ENCODE data around the gene MPC1.

MPC1 gene

DNA sequence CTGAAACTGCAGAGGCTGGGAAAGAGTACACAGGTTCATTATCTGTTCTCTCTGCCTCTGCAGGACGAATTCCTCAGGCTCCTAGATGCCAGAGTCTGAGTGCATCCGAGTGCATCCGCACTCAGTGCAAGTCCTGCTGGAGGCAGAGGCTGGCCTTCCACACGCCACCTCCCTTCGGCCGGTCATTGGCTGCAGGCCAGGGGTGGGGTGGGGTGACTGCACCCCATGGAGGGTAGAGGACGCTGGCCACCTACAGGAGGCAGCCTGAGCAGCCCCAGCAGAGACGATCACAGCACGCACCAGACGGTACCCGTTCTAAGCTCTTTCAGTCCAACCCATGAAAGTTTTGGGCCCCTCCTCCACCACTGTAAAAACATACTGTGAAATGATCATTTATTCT lies 52.1 kb downstream of the MPC1 start:
- DNase-seq = no peak
- H3K4me3 ChIP-seq (ENCODE audit: control insufficient read depth in 1 of 7, extremely low read depth in 1 of 7, insufficient read depth in 4 of 7, low read depth in 2 of 7, low read length in 6 of 7) = no peak overlapping the region
- peaks cover 0 to 2% (median 0%) of the 10 kb centered on the region in 5 experiments for H3K27me3 ChIP-seq (replicated peaks in 2 of 5; ENCODE audit: control insufficient read depth in 4 of 5, insufficient read depth in 5 of 5, low read length in 4 of 5)
- ChIA-PET CTCF (no interaction called here), POLR2A (no interaction called here)
- H3K27ac ChIP-seq (ENCODE audit: insufficient read depth in 1 of 2, low read depth in 1 of 2, low read length in 2 of 2, poor library complexity in 1 of 2, severe bottlenecking in 2 of 2) = no peak overlapping the region
- H3K9me3 ChIP-seq (ENCODE audit: control extremely low read depth in 1 of 5, control insufficient read depth in 4 of 5, insufficient read depth in 2 of 5, low read depth in 1 of 5, low read length in 4 of 5) = no peaks in the 10 kb centered on the region
- 98% methylated on average over 9 of the region's 11 CpGs for WGBS (ENCODE audit: insufficient coverage)
- peaks cover 11 to 33% (median 29%) of the 10 kb centered on the region in 4 experiments for H3K4me1 ChIP-seq (ENCODE audit: control extremely low read depth in 1 of 4, control insufficient read depth in 4 of 4, insufficient read depth in 4 of 4, low read length in 3 of 4)
- H3K36me3 ChIP-seq (ENCODE audit: control insufficient read depth in 4 of 4, insufficient read depth in 4 of 4, low read length in 3 of 4) = peaks cover 0 to 36% (median 23%) of the 10 kb centered on the region in 4 experiments

DNA sequence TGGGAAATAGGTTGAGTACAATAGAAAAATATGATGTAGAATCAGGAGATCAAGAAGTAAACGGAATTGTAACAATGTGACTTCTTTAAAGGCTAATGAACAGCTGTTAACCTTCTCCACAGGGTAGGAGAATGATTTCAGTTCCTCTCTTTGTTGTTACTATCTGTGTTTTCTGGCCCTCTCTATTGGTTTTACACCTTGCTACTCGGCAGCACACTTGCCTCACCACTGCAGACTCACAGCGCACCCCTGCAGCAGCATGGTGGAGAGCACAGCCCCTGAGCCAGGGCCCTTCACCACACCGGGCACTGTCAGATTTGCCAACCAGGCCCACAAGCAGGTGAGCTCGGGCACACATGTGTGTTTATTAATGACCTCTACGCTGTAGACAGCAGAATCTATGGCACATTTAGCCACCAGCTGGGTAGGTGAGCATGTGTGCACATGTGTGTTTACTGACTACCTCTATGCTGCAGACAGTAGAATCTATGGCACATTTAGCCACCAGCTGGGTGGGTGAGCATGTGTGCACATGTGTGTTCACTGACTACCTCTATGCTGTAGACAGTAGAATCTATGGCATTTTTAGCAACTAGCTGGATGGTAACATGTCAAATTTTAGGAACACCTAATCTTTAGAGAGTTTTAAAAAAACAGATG lies 57.2 kb downstream of the MPC1 start:
- ChIA-PET POLR2A (interaction anchor here (1.1 kb wide), 1 partner anchor 17 kb away, joined by 3 read pairs; the partner anchor contains the start of gene SFT2D1), CTCF (interaction anchor here (0.8 to 3.3 kb wide), 6 partner anchors 9 to 46 kb away, joined by 3 to 26 read pairs (median 3); no protein-coding TSS in a partner anchor)
- peaks cover 10 to 57% (median 39%) of the 10 kb centered on the region in 4 experiments for H3K36me3 ChIP-seq (ENCODE audit: control insufficient read depth in 4 of 4, insufficient read depth in 4 of 4, low read length in 3 of 4)
- H3K9me3 ChIP-seq (ENCODE audit: control extremely low read depth in 1 of 5, control insufficient read depth in 4 of 5, insufficient read depth in 2 of 5, low read depth in 1 of 5, low read length in 4 of 5) = no peaks in the 10 kb centered on the region
- H3K4me1 ChIP-seq (ENCODE audit: control extremely low read depth in 1 of 4, control insufficient read depth in 4 of 4, insufficient read depth in 4 of 4, low read length in 3 of 4) = peaks cover 0 to 2% (median 0%) of the 10 kb centered on the region in 4 experiments
- no peak overlapping the region for H3K4me3 ChIP-seq (ENCODE audit: control insufficient read depth in 1 of 7, extremely low read depth in 1 of 7, insufficient read depth in 4 of 7, low read depth in 2 of 7, low read length in 6 of 7)
- H3K27ac ChIP-seq (ENCODE audit: insufficient read depth in 1 of 2, low read depth in 1 of 2, low read length in 2 of 2, poor library complexity in 1 of 2, severe bottlenecking in 2 of 2) = no peak overlapping the region
- no peaks in the 10 kb centered on the region for H3K27me3 ChIP-seq (replicated peaks in 2 of 5; ENCODE audit: control insufficient read depth in 4 of 5, insufficient read depth in 5 of 5, low read length in 4 of 5)
- 93% methylated on average over 6 of the region's 6 CpGs for WGBS (ENCODE audit: insufficient coverage)
- no peak for DNase-seq

DNA sequence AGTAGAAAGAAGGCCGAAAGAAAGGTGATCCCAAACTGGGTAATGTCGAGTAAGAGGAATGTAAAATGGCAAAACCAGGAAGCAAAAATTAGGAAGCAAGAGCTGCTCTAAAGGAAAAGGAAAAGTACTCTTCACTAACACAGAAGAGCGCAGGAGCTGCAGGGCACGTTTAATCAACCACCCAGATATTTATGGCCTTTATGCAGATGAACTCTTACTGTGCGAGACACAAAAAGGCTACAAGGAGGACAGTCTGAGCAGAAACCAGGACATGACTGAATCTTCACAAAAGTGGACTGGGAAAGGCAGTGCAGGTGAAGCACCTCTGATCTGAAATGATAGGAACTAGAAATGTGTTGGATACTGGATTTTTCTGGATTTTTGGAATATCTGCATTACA lies 59.3 kb downstream of the MPC1 start:
- Histone ChIP-seq H3K27ac (ENCODE audit: insufficient read depth in 1 of 2, low read depth in 1 of 2, low read length in 2 of 2, poor library complexity in 1 of 2, severe bottlenecking in 2 of 2) (no peak overlapping the region), H3K4me1 (ENCODE audit: control extremely low read depth in 1 of 4, control insufficient read depth in 4 of 4, insufficient read depth in 4 of 4, low read length in 3 of 4) (no peaks in the 10 kb centered on the region), H3K4me3 (ENCODE audit: control insufficient read depth in 1 of 7, extremely low read depth in 1 of 7, insufficient read depth in 4 of 7, low read depth in 2 of 7, low read length in 6 of 7) (no peak overlapping the region), H3K36me3 (ENCODE audit: control insufficient read depth in 4 of 4, insufficient read depth in 4 of 4, low read length in 3 of 4) (peaks cover 14 to 57% (median 34%) of the 10 kb centered on the region in 4 experiments), H3K9me3 (ENCODE audit: control extremely low read depth in 1 of 5, control insufficient read depth in 4 of 5, insufficient read depth in 2 of 5, low read depth in 1 of 5, low read length in 4 of 5) (no peaks in the 10 kb centered on the region), H3K27me3 (replicated peaks in 2 of 5; ENCODE audit: control insufficient read depth in 4 of 5, insufficient read depth in 5 of 5, low read length in 4 of 5) (no peaks in the 10 kb centered on the region)
- CTCF ChIA-PET = interaction anchor here (1.2 kb wide), 1 partner anchor 14 kb away, joined by 4 read pairs; no protein-coding TSS in a partner anchor
- 96% methylated on average over 3 of the region's 5 CpGs for whole genome bisulfite sequencing (ENCODE audit: insufficient coverage)
- POLR2A ChIA-PET = no interaction called here
- no peak for DNase-seq

DNA sequence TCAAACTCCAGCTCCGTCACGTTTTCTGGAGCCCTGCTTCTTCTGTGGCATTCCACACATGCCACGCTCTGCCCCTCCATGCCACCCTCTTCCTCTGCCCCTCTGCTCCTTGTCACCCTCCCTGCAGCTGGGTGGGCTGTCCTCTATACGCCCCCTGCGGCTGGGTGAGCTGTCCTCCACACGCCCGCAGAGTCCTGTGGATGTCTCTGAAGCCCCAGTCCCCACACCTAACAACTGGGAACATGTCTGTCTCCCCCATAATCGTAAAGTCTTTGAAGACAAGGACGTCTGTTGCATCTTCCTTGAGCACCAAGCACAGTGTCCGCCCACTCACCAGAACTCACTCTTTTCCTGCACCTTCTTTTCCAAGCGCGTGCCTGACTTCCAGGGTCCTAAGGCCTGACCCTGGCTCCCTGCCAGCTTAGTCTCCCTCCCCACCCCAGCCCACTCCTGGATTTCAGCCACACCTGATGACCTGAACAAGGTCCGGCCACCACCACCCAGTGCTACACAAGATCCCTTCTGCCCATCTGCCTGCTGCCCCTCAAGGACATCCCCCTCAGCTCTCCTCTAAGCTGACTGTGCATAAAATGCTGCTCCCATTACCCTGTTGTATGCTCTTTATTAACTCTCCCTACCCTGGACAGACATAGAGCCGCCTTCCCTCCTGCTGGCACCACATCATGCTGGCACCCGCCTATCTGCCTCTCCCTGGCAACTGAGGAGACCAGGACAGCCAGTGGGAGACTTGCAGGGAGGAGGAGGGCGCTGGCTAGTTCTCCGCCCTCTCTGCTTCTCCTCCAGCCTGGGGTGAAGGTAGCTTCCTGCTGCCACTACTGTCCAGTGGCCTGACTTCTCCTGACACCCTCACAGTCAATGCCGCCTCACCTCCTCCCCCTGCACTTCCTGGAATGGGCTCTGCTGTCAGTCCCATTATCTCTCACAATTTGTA lies 63.8 kb downstream of the MPC1 start:
- Histone ChIP-seq H3K4me1 (ENCODE audit: control extremely low read depth in 1 of 4, control insufficient read depth in 4 of 4, insufficient read depth in 4 of 4, low read length in 3 of 4) (no peaks in the 10 kb centered on the region), H3K36me3 (ENCODE audit: control insufficient read depth in 4 of 4, insufficient read depth in 4 of 4, low read length in 3 of 4) (peaks cover 8 to 28% (median 14%) of the 10 kb centered on the region in 4 experiments), H3K27ac (ENCODE audit: insufficient read depth in 1 of 2, low read depth in 1 of 2, low read length in 2 of 2, poor library complexity in 1 of 2, severe bottlenecking in 2 of 2) (no peak overlapping the region), H3K27me3 (replicated peaks in 2 of 5; ENCODE audit: control insufficient read depth in 4 of 5, insufficient read depth in 5 of 5, low read length in 4 of 5) (peaks cover 0 to 3% (median 0%) of the 10 kb centered on the region in 5 experiments), H3K9me3 (ENCODE audit: control extremely low read depth in 1 of 5, control insufficient read depth in 4 of 5, insufficient read depth in 2 of 5, low read depth in 1 of 5, low read length in 4 of 5) (no peaks in the 10 kb centered on the region), H3K4me3 (ENCODE audit: control insufficient read depth in 1 of 7, extremely low read depth in 1 of 7, insufficient read depth in 4 of 7, low read depth in 2 of 7, low read length in 6 of 7) (no peak overlapping the region)
- WGBS (ENCODE audit: insufficient coverage) = 89% methylated on average over 15 of the region's 18 CpGs
- no peak for DNase-seq
- POLR2A ChIA-PET = interaction anchor here (0.9 kb wide), 1 partner anchor 15 kb away, joined by 3 read pairs; no protein-coding TSS in a partner anchor
- CTCF ChIA-PET = interaction anchor here (1.3 to 4.5 kb wide), 4 partner anchors 9 to 62 kb away, joined by 3 to 16 read pairs (median 10); partner anchors contain the start of gene PRR18

- POLR2A ChIA-PET = no interaction called here
Observed at GRCh38 chr6:166318227-166318626, 64.5 kb downstream of the MPC1 start.

GRCh38 chr6:166317261-166318212 lies 65.2 kb downstream of the MPC1 start:
- no peak for DNase-seq
- 96% methylated on average over 14 of the region's 19 CpGs for WGBS (ENCODE audit: insufficient coverage)
- Histone ChIP-seq H3K27ac (ENCODE audit: insufficient read depth in 1 of 2, low read depth in 1 of 2, low read length in 2 of 2, poor library complexity in 1 of 2, severe bottlenecking in 2 of 2) (no peak overlapping the region), H3K27me3 (replicated peaks in 2 of 5; ENCODE audit: control insufficient read depth in 4 of 5, insufficient read depth in 5 of 5, low read length in 4 of 5) (peaks cover 0 to 3% (median 0%) of the 10 kb centered on the region in 5 experiments), H3K36me3 (ENCODE audit: control insufficient read depth in 4 of 4, insufficient read depth in 4 of 4, low read length in 3 of 4) (peaks cover 5 to 16% (median 8%) of the 10 kb centered on the region in 4 experiments), H3K4me3 (ENCODE audit: control insufficient read depth in 1 of 7, extremely low read depth in 1 of 7, insufficient read depth in 4 of 7, low read depth in 2 of 7, low read length in 6 of 7) (no peak overlapping the region), H3K9me3 (ENCODE audit: control extremely low read depth in 1 of 5, control insufficient read depth in 4 of 5, insufficient read depth in 2 of 5, low read depth in 1 of 5, low read length in 4 of 5) (no peaks in the 10 kb centered on the region), H3K4me1 (ENCODE audit: control extremely low read depth in 1 of 4, control insufficient read depth in 4 of 4, insufficient read depth in 4 of 4, low read length in 3 of 4) (no peaks in the 10 kb centered on the region)
- ChIA-PET CTCF (interaction anchor here (0.7 to 4.5 kb wide), 10 partner anchors 8 to 98 kb away, joined by 3 to 16 read pairs (median 4); partner anchors contain the start of gene PRR18), POLR2A (no interaction called here)

More at GRCh38 chr6:166318227-166318626, 64.5 kb downstream of the MPC1 start:
- H3K9me3 ChIP-seq (ENCODE audit: control extremely low read depth in 1 of 5, control insufficient read depth in 4 of 5, insufficient read depth in 2 of 5, low read depth in 1 of 5, low read length in 4 of 5) = no peaks in the 10 kb centered on the region
- peaks cover 5 to 23% (median 11%) of the 10 kb centered on the region in 4 experiments for H3K36me3 ChIP-seq (ENCODE audit: control insufficient read depth in 4 of 4, insufficient read depth in 4 of 4, low read length in 3 of 4)
- WGBS (ENCODE audit: insufficient coverage) = 90% methylated on average over 14 of the region's 14 CpGs
- peaks cover 0 to 3% (median 0%) of the 10 kb centered on the region in 5 experiments for H3K27me3 ChIP-seq (replicated peaks in 2 of 5; ENCODE audit: control insufficient read depth in 4 of 5, insufficient read depth in 5 of 5, low read length in 4 of 5)
- DNase-seq = no peak
- CTCF ChIA-PET = interaction anchor here (1.3 to 4.5 kb wide), 6 partner anchors 9 to 83 kb away, joined by 3 to 16 read pairs (median 8); partner anchors contain the start of gene PRR18
- no peak overlapping the region for H3K27ac ChIP-seq (ENCODE audit: insufficient read depth in 1 of 2, low read depth in 1 of 2, low read length in 2 of 2, poor library complexity in 1 of 2, severe bottlenecking in 2 of 2)
- no peak overlapping the region for H3K4me3 ChIP-seq (ENCODE audit: control insufficient read depth in 1 of 7, extremely low read depth in 1 of 7, insufficient read depth in 4 of 7, low read depth in 2 of 7, low read length in 6 of 7)
- no peaks in the 10 kb centered on the region for H3K4me1 ChIP-seq (ENCODE audit: control extremely low read depth in 1 of 4, control insufficient read depth in 4 of 4, insufficient read depth in 4 of 4, low read length in 3 of 4)

Data from common myeloid progenitor, CD34-positive (primary cell).